AG04449 (cell line): Measurements from ENCODE around the gene NHERF1.

ENCODE experiments used
- CTCF ChIA-PET: fragments of 350-600 bp; formaldehyde crosslinking; extraction: SDS; loops from one replicate; lab custom pipeline; 2021; ENCODE audit warnings: antibody characterized with exemption; lab: Yijun Ruan, JAX
- POLR2A ChIA-PET: fragments of 400-600, 350-600 bp; formaldehyde crosslinking; extraction: SDS; loops from one replicate; lab custom pipeline; 2020; ENCODE audit warnings: antibody characterized with exemption, inconsistent platforms; lab: Yijun Ruan, JAX
- DNase-seq: peaks from one replicate; pipeline ENCODE4 v3.0.0-alpha.2; 2010; ENCODE audit warnings: low read depth, low spot score
- H3K4me3 ChIP-seq: 2 replicates; pipeline ENCODE4 v1.5.1; 2011; ENCODE audit warnings: low read depth, mild to moderate bottlenecking, control low read depth, low read length
- TF ChIP-seq, protein P1 (sequence below): IDR thresholded peaks from one replicate; pipeline ENCODE4 v1.5.1; 2011; ENCODE audit warnings: mild to moderate bottlenecking, moderate library complexity, low read length, control low read depth, inconsistent platforms; ENCODE audit not compliant: insufficient read depth; ENCODE audit errors: missing control alignments

The NHERF1 gene

DNA sequence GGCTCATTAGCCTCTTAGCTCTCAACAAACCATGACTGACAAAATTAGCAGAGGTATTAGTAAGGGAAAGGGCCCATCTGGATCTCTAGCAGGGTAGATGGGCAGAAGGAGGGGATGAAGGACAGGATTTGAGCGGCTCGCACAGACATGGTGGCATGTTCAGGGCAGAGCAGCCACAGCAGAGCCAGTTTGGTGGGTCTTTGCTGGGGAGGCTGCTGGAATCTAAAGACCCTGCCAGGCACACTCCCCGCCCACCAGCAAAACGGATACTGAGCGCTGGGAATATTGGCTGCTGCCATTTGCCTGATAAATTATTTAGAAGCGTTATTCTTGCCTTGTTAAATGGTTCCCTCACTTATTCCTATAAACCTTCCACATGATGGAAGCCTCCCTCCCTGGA lies 48.4 kb downstream of the NHERF1 start:
- ChIA-PET POLR2A (interaction anchor here (1.1 kb wide), 1 partner anchor 20 kb away, joined by 4 read pairs; the partner anchor contains the start of gene NAT9), CTCF (interaction anchor here (1.2 to 21.5 kb wide), 4 partner anchors 8 to 164 kb away, joined by 3 to 692 read pairs (median 6); partner anchors contain the start of gene GRIN2C)
- TF ChIP-seq, protein P1, sequence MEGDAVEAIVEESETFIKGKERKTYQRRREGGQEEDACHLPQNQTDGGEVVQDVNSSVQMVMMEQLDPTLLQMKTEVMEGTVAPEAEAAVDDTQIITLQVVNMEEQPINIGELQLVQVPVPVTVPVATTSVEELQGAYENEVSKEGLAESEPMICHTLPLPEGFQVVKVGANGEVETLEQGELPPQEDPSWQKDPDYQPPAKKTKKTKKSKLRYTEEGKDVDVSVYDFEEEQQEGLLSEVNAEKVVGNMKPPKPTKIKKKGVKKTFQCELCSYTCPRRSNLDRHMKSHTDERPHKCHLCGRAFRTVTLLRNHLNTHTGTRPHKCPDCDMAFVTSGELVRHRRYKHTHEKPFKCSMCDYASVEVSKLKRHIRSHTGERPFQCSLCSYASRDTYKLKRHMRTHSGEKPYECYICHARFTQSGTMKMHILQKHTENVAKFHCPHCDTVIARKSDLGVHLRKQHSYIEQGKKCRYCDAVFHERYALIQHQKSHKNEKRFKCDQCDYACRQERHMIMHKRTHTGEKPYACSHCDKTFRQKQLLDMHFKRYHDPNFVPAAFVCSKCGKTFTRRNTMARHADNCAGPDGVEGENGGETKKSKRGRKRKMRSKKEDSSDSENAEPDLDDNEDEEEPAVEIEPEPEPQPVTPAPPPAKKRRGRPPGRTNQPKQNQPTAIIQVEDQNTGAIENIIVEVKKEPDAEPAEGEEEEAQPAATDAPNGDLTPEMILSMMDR = no peak
- no peak for DNase-seq
- no peak overlapping the region for H3K4me3 ChIP-seq

DNA sequence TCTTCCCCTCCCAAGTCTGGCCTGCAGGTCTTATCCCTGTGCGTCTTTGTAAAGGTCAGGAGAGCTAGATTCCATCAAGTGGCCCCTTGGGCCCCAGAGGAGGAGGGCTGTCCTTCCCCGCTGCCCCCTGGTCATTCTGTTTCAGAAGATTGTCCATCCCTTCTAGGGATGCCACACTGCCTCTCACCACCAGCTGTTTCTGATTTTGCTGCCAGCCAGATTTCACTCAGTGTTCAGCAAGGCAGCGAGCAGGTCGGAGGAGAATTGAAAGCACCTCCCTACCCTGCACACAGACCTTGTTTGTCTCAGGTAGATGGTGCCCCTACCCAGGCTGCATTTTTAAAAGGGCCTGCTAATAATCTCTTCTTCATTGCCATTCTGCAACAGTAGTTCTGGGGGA lies 49.4 kb downstream of the NHERF1 start:
- TF ChIP-seq, protein P1 = no peak
- ChIA-PET POLR2A (no interaction called here), CTCF (interaction anchor here (1.0 to 21.5 kb wide), 6 partner anchors 9 to 163 kb away, joined by 3 to 692 read pairs (median 6); partner anchors contain the start of gene GRIN2C)
- DNase-seq = no peak
- no peak overlapping the region for H3K4me3 ChIP-seq

DNA sequence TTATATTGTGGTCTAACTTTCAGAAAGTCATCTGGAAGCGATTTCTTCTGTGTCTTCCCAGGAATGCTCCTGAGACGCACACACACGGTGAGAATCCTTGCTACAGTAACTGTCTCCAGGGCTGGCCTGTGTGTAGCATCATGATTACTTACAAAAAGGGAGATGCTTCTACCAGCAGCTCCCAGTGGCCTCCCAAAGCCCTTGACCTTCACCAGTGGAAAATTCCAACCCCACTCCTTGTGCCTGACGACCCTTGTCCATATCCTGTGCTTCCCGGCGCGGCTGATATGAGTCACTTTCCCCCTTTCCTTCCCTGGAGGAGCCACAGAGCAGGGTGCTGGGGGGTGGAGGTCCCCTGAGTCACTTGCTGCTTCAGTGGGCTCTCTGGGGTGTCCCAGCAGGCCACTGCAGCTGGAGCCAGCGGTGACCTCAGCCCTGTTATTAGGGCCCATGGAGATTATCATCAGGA lies 49.8 kb downstream of the NHERF1 start:
- ChIA-PET POLR2A (no interaction called here), CTCF (interaction anchor here (1.0 to 21.5 kb wide), 6 partner anchors 9 to 162 kb away, joined by 3 to 692 read pairs (median 6); partner anchors contain the start of gene GRIN2C)
- no peak overlapping the region for H3K4me3 ChIP-seq
- DNase-seq = peak; percentile 19
- TF ChIP-seq, protein P1 = no peak

GRCh38 chr17:74799097-74799496 lies 50.7 kb downstream of the NHERF1 start:
- DNase-seq = no peak
- POLR2A ChIA-PET = no interaction called here
- TF ChIP-seq, protein P1 = no peak
- no peak overlapping the region for H3K4me3 ChIP-seq
- CTCF ChIA-PET = interaction anchor here (1.1 to 21.5 kb wide), 5 partner anchors 8 to 63 kb away, joined by 4 to 692 read pairs (median 6); partner anchors contain the start of gene GRIN2C

DNA sequence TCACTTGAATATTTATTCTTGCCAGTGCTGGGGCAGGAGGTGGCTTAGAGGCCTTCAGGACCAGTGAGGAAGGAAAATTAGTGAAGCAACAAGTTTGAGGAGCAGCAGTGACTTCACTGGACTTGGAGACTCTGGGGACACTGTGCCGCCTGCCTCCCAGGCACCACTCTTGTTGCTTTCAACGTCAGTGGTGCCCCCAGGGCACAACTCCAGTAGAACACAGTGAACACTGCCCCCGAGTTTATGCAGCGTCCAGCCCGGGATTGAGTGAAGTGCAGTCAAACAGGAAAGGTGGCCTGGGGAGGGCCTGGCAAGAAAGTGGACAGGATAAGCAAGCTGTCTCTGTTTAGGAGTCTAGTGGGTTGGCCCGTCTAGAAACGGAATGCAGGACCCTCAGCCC lies 52.1 kb downstream of the NHERF1 start:
- POLR2A ChIA-PET = no interaction called here
- TF ChIP-seq, protein P1 = no peak
- CTCF ChIA-PET = interaction anchor here (1.6 to 21.5 kb wide), 4 partner anchors 10 to 158 kb away, joined by 3 to 692 read pairs (median 4); partner anchors contain the start of gene GRIN2C
- DNase-seq = no peak
- no peak overlapping the region for H3K4me3 ChIP-seq

GRCh38 chr17:74801896-74802295 lies 53.5 kb downstream of the NHERF1 start:
- H3K4me3 ChIP-seq = no peak overlapping the region
- DNase-seq = no peak
- ChIA-PET CTCF (interaction anchor here (1.4 to 21.5 kb wide), 3 partner anchors 11 to 60 kb away, joined by 3 to 692 read pairs (median 17); partner anchors contain the start of gene GRIN2C), POLR2A (no interaction called here)
- TF ChIP-seq, protein P1 = no peak
